Heart left ventricle (tissue), 13 donors: ENCODE data around the gene SAMD5.

ENCODE experiments used
- POLR2A ChIP-seq, 2 donors: fragments of 450-650 bp; IDR thresholded peaks; one replicate each; pipeline ENCODE4 v1.6.1; 2017; ENCODE audit warnings: antibody characterized with exemption in 2 of 2, mild to moderate bottlenecking in 2 of 2, moderate library complexity in 2 of 2
- TF ChIP-seq, protein P1 (sequence below), 12 donors: fragments of 200-600 bp; sonication (generic) in 4 of 12; IDR thresholded peaks; one replicate each; pipeline versions ENCODE4 v1.5.0 to v1.8.0; 2018 to 2022; ENCODE audit warnings: antibody characterized with exemption in 12 of 12, mild to moderate bottlenecking in 5 of 12
- donor health status: ischemic (EF 13 %, LVEDD 7.1; RV severe dilation, severe dysfunction).
- donor health status: DM: no; HTN: yes; CAD: no.
- donor health status: DM: no; HTN: no; CAD: no.
- donor health status: ischemic (EF 25% LVEDD 6.9; RV normal size, moderate dysfunction).
- donor health status: ischemic (EF 25% LVEDD 5.7; RV mildly dilated, moderate dysfunction).
- donor health status: ischemic (EF 35%, LVEDD 5.7; RV mildly dilated, moderate dysfunction).
- donor health status: nonischemic (EF 11% LVEDD 7.7; RV severe dilation, severe dysfunction).
- donor health status: DM: yes; HTN: yes; CAD: no.
- donor health status: PGD.
- donor health status: ischemic (EF 29% LVEDD 5.4; RV normal size, mild dysfunction).
- donor health status: nonischemic (EF 23%, LVEDD 6.1; RV moderate dilation, normal function).

DNA sequence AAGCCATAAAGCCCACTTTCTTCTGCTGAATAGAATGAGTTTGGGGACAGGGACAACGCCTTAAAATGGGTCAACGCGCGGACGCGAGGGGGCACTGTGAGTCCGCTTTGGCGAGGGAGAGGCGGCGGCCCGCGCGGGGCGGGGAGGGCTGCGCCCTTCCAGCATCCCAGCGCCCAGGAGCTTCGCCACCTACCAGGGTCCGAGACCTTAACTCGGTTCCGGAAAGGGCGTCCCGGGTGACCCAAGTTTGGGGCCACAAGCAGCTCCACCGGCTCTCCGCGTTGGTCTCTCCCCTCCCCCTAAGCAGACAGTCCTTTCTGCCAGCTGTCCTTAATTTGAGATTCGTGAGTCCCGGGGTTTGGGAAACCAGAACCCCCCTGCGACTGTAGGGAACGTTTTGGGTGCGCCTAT, 1.8 kb upstream of the SAMD5 start:
- TF ChIP-seq, protein P1, sequence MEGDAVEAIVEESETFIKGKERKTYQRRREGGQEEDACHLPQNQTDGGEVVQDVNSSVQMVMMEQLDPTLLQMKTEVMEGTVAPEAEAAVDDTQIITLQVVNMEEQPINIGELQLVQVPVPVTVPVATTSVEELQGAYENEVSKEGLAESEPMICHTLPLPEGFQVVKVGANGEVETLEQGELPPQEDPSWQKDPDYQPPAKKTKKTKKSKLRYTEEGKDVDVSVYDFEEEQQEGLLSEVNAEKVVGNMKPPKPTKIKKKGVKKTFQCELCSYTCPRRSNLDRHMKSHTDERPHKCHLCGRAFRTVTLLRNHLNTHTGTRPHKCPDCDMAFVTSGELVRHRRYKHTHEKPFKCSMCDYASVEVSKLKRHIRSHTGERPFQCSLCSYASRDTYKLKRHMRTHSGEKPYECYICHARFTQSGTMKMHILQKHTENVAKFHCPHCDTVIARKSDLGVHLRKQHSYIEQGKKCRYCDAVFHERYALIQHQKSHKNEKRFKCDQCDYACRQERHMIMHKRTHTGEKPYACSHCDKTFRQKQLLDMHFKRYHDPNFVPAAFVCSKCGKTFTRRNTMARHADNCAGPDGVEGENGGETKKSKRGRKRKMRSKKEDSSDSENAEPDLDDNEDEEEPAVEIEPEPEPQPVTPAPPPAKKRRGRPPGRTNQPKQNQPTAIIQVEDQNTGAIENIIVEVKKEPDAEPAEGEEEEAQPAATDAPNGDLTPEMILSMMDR (IDR thresholded peaks at IDR 0.05), result peak; percentile 66 to 91 (median 87)
- TF ChIP-seq POLR2A (IDR thresholded peaks at IDR 0.05), result no peak
